ENCODE results near the gene BCO2.

Gene BCO2

DNA sequence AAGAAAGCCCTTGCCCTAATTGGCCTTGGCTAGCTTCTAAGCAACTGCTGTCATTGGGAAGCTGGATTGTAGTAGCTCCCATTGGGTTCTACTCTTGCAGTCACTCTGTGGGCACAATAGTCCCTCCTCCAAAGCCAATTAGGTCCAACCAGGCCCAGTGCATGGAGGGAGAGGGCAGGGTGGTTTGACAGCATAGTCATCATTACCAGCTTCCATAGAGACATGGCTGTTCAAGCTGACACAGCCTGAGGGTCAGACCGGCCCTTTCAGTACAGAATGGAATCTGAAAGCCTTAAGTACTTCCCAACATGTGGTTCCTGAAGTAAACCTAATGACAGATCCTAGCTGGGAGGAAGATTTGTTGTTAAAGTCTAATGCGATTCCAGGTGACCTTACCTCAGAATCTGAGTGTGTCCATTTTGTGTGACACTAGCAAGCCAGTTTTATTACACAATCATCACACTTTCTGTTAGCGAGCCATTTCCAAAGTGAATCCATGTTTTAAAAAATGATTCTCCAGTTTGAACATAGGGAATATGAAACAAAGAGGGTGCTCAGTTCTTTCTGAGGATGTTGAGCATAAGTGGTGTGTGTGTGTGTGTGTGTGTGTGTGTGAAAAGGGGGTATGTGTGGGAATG is 78.4 kb downstream of the BCO2 start:
- no peak for DNase-seq (ENCODE audit: extremely low read depth, insufficient read length)
- H3K36me3 ChIP-seq (ENCODE audit: control insufficient read depth, insufficient read depth, low read length), result no peaks in the 10 kb centered on the region
- TF ChIP-seq, protein P1, sequence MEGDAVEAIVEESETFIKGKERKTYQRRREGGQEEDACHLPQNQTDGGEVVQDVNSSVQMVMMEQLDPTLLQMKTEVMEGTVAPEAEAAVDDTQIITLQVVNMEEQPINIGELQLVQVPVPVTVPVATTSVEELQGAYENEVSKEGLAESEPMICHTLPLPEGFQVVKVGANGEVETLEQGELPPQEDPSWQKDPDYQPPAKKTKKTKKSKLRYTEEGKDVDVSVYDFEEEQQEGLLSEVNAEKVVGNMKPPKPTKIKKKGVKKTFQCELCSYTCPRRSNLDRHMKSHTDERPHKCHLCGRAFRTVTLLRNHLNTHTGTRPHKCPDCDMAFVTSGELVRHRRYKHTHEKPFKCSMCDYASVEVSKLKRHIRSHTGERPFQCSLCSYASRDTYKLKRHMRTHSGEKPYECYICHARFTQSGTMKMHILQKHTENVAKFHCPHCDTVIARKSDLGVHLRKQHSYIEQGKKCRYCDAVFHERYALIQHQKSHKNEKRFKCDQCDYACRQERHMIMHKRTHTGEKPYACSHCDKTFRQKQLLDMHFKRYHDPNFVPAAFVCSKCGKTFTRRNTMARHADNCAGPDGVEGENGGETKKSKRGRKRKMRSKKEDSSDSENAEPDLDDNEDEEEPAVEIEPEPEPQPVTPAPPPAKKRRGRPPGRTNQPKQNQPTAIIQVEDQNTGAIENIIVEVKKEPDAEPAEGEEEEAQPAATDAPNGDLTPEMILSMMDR (IDR thresholded peaks at IDR 0.05; ENCODE audit: insufficient read depth, low read length, poor library complexity, severe bottlenecking), result no peak
- no peaks in the 10 kb centered on the region for H3K27me3 ChIP-seq (replicated peaks; ENCODE audit: control insufficient read depth, insufficient read depth, low read length)
- H3K4me3 ChIP-seq (replicated peaks; ENCODE audit: low read depth, low read length), result no peak overlapping the region

DNA sequence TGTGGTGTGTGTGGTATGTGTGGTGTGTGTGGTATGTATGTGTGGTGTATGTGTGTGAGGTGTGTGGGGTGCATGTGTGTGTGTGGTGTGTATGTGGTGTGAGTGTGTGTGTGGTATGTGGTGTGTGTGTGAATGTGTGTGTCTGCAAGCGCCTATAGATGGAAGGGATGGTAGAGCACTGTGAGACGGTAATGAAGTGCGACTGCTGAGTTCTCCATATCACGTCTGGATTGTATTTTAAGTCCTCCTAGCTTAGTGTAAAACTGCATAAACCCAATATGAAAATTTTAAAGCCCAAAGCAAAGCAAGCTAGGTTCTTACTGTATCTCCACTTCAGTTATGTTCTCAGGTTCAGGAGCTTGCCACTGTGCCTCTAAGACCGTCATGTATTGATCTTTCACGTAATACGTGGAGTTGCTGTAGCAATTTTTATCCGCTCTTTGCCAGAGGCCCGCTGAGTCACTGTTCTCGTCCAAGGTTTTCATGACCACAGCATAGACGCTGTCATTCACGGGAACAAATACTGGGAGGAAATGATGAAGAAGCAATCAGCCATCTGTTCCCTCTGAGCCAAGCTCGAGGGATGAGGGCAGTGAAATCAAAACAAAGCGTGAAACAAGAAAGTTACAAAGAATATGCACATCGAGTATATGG is 79.9 kb downstream of the BCO2 start:
- H3K4me3 ChIP-seq (replicated peaks; ENCODE audit: low read depth, low read length), result no peak overlapping the region
- TF ChIP-seq, protein P1 (IDR thresholded peaks at IDR 0.05; ENCODE audit: insufficient read depth, low read length, poor library complexity, severe bottlenecking), result no peak
- DNase-seq (ENCODE audit: extremely low read depth, insufficient read length), result no peak

DNA sequence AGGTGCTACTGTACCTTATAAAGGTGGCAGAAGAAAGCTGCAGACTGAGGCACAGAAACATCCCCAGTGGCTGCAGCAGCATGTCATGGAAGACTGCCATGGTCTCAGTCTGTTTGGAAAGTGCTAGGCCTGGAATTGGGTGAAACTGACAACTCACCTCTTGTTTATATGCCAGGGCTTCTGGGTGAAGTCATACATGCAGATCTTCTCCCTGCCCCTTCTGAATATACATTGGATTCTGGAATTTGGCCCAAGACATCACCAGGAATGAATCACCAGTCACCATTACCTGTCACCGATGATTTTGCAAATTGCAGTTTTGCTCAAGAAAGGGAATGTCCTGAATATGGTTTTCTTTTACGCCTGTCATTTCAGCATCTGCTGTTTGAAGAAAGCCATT is 85.2 kb downstream of the BCO2 start, which contains the start of gene PLET1:
PLET1 (minus strand) TSS at position 371 of the 400 bp plus-strand sequence; CDS start at position 100, 271 bp downstream.
- Histone ChIP-seq H3K36me3 (ENCODE audit: control insufficient read depth, insufficient read depth, low read length) (no peaks in the 10 kb centered on the region), H3K4me3 (replicated peaks; ENCODE audit: low read depth, low read length) (no peak within 1 kb of the TSS), H3K27me3 (replicated peaks; ENCODE audit: control insufficient read depth, insufficient read depth, low read length) (no peaks in the 10 kb centered on the region)
- DNase-seq (ENCODE audit: extremely low read depth, insufficient read length), result no peak
- TF ChIP-seq, protein P1 (IDR thresholded peaks at IDR 0.05; ENCODE audit: insufficient read depth, low read length, poor library complexity, severe bottlenecking), result no peak

More for the DNA sequence above, 79.9 kb downstream of the BCO2 start:
- Histone ChIP-seq H3K36me3 (ENCODE audit: control insufficient read depth, insufficient read depth, low read length) (no peaks in the 10 kb centered on the region), H3K27me3 (replicated peaks; ENCODE audit: control insufficient read depth, insufficient read depth, low read length) (no peaks in the 10 kb centered on the region)

DNA sequence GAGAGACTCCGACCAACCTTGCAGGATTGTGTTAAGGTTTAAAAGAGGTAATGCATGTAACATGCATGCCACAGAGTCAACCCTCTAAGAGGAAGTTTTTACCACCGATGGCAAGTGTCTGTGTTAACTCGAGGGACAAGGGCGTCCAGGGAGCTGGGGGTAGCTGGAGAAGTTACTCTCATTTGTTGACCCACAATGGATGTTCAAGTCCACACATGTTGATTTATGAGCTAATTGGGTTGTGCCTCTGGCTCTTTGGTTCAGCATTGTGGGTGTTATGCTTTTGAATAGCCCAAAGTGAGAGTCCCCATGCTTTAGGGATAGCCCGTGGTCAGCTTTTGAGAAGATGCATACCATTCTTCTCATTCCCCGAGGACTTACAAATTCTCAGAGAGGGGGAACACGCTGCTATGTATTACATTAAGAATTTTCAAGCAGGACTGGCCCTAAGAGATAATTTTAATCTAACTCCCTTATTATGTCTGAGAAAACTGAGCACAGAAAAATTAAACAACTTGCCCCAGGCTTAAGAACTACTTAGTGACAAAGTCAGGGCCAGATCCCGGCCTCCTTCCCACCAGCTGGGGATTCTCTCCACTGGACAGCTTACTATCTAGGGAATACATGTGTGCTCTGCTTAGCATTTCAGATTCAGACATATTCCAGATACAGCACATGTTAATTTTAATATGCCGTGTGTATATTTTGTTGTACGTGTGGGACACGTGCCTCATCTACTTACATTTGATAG is 90.5 kb downstream of the BCO2 start:
- H3K4me3 ChIP-seq (replicated peaks; ENCODE audit: low read depth, low read length), result no peak overlapping the region
- DNase-seq (ENCODE audit: extremely low read depth, insufficient read length), result no peak
- TF ChIP-seq, protein P1 (IDR thresholded peaks at IDR 0.05; ENCODE audit: insufficient read depth, low read length, poor library complexity, severe bottlenecking), result no peak

DNA sequence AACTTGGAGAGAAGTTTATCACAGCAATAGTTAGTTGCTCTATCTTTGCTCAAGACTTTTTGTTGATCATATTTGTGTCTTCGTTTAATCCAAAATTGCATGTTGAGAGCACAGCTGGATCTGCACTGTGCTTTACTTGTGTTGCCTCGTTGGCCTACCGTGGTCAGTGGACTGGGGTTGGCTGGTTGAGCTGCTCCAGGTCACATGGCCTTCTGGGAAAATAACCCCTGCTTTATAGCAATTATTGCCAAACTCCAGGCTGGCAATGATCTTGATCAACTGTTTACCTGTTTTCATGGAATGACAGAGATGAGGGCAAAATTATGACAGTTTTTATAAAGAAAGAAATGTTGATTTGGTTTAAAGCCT is 91.1 kb downstream of the BCO2 start:
- Histone ChIP-seq H3K4me3 (replicated peaks; ENCODE audit: low read depth, low read length) (no peak overlapping the region), H3K27me3 (replicated peaks; ENCODE audit: control insufficient read depth, insufficient read depth, low read length) (no peaks in the 10 kb centered on the region), H3K36me3 (ENCODE audit: control insufficient read depth, insufficient read depth, low read length) (no peaks in the 10 kb centered on the region)
- no peak for DNase-seq (ENCODE audit: extremely low read depth, insufficient read length)
- TF ChIP-seq, protein P1 (IDR thresholded peaks at IDR 0.05; ENCODE audit: insufficient read depth, low read length, poor library complexity, severe bottlenecking), result no peak

More for the DNA sequence above, 90.5 kb downstream of the BCO2 start:
- no peaks in the 10 kb centered on the region for H3K27me3 ChIP-seq (replicated peaks; ENCODE audit: control insufficient read depth, insufficient read depth, low read length)
- no peaks in the 10 kb centered on the region for H3K36me3 ChIP-seq (ENCODE audit: control insufficient read depth, insufficient read depth, low read length)
